CD4-positive, alpha-beta memory T cell (primary cell): ENCODE measurements around the gene CNOT1. TPM values are rescaled to one million over a fixed set of nuclear protein-coding genes. Genes with fewer than 3 reads are reported as not detected.

Experiments used
- CTCF ChIA-PET: fragments of 350-600 bp; sonication (Branson Sonifier 250); formaldehyde crosslinking; loops from one replicate; lab custom pipeline; 2021; ENCODE audit warnings: inconsistent platforms; ENCODE audit not compliant: partially characterized antibody; lab: Charles Lee
- POLR2A ChIA-PET: fragments of 350-600 bp; sonication (Branson Sonifier 250); formaldehyde crosslinking; loops from one replicate; lab custom pipeline; 2021; ENCODE audit not compliant: partially characterized antibody; lab: Charles Lee
- DNase-seq, 5 donors: peaks; one replicate each; pipeline versions ENCODE4 v3.0.0 to v3.0.0-alpha.2; 2020 to 2022; ENCODE audit warnings: mixed read lengths in 1 of 5
- H3K27ac ChIP-seq: one replicate; pipeline ENCODE4 v1.7.0; 2013; ENCODE audit warnings: low read depth, low read length
- H3K27me3 ChIP-seq: 2 replicates; pipeline ENCODE4 v1.7.0; 2013; ENCODE audit warnings: mild to moderate bottlenecking, low read length, moderate library complexity; ENCODE audit not compliant: insufficient read depth
- H3K36me3 ChIP-seq: 2 replicates; pipeline ENCODE4 v1.7.0; 2013; ENCODE audit warnings: mild to moderate bottlenecking, low read length, moderate library complexity; ENCODE audit not compliant: insufficient read depth
- H3K4me1 ChIP-seq: 2 replicates; pipeline ENCODE4 v1.7.0; 2013; ENCODE audit warnings: mild to moderate bottlenecking, low read length, moderate library complexity; ENCODE audit not compliant: insufficient read depth
- H3K4me3 ChIP-seq, 2 donors: one replicate each; pipeline ENCODE4 v1.7.0; 2013; ENCODE audit warnings: low read length in 2 of 2, mild to moderate bottlenecking in 1 of 2
- H3K9me3 ChIP-seq, 2 donors: one replicate each; pipeline ENCODE4 v1.7.0; 2013; ENCODE audit warnings: low read length in 2 of 2, control low read depth in 1 of 2; ENCODE audit not compliant: control insufficient read depth in 1 of 2
- H3K27ac Mint-ChIP-seq, 7 donors: one replicate each; pipeline ENCODE4 v1.8.0; 2020 to 2021; ENCODE audit warnings: mixed read lengths in 7 of 7, mild to moderate bottlenecking in 6 of 7, inconsistent platforms in 3 of 7, moderate library complexity in 3 of 7
- H3K27me3 Mint-ChIP-seq, 2 donors: one replicate each; pipeline ENCODE4 v1.8.0; 2020 to 2021; ENCODE audit warnings: mixed read lengths in 2 of 2
- H3K36me3 Mint-ChIP-seq, 2 donors: one replicate each; pipeline ENCODE4 v1.8.0; 2020 to 2021; ENCODE audit warnings: mixed read lengths in 2 of 2, inconsistent platforms in 1 of 2, mild to moderate bottlenecking in 1 of 2
- H3K4me1 Mint-ChIP-seq, 4 donors: one replicate each; pipeline ENCODE4 v1.8.0; 2020 to 2021; ENCODE audit warnings: mixed read lengths in 4 of 4, mild to moderate bottlenecking in 1 of 4
- H3K4me3 Mint-ChIP-seq, 8 donors: one replicate each; pipeline ENCODE4 v1.8.0; 2020 to 2021; ENCODE audit warnings: mixed read lengths in 8 of 8, mild to moderate bottlenecking in 7 of 8, moderate library complexity in 6 of 8, inconsistent platforms in 3 of 8
- H3K9me3 Mint-ChIP-seq, 8 donors: one replicate each; pipeline ENCODE4 v1.8.0; 2020 to 2021; ENCODE audit warnings: mixed read lengths in 8 of 8, mild to moderate bottlenecking in 5 of 8, inconsistent platforms in 3 of 8, moderate library complexity in 1 of 8
- intact Hi-C: fragments of 100-400 bp; cut with micrococcal nuclease; formaldehyde crosslinking; loops from one replicate; pipeline ENCODE4 v1.15.1; 2023
- polyA plus RNA-seq, 2 donors: library from polyadenylated mRNA; unstranded; fragments of 300-500 nt; fragmentation: Illumina TruSeq; gene quantifications; one replicate each; pipeline ENCODE4 v1.2.3, GENCODE V29; 2021
- total RNA-seq, 2 experiments: library from RNA; stranded (reverse); gene quantifications; one replicate each; pipeline ENCODE4 v1.2.3, GENCODE V29; 2021

The CNOT1 gene
- total and polyA plus RNA-seq, 4 experiments from 2014 or later: 74.9 to 262 (median 179) TPM

- intact Hi-C loops: no loop called here
- H3K27me3 Mint-ChIP-seq: no peaks in the 10 kb centered on the region
- Histone ChIP-seq H3K4me1 (no peaks in the 10 kb centered on the region), H3K36me3 (peaks cover 74% of the 10 kb centered on the region), H3K9me3 (no peaks in the 10 kb centered on the region), H3K27ac (no peak overlapping the region), H3K27me3 (no peaks in the 10 kb centered on the region), H3K4me3 (no peak overlapping the region)
- POLR2A ChIA-PET: interaction anchor here (0.7 kb wide), 1 partner anchor 49 kb away, joined by 3 read pairs; no protein-coding TSS in a partner anchor
- no peaks in the 10 kb centered on the region for H3K9me3 Mint-ChIP-seq
- H3K27ac Mint-ChIP-seq: no peak overlapping the region
- no peak overlapping the region for H3K4me3 Mint-ChIP-seq
- no peak for DNase-seq
- H3K4me1 Mint-ChIP-seq: peaks cover 0 to 4% (median 0%) of the 10 kb centered on the region in 4 donors
- peaks cover 57 to 83% of the 10 kb centered on the region in 2 donors for H3K36me3 Mint-ChIP-seq
- CTCF ChIA-PET: interaction anchor here (0.5 kb wide), 1 partner anchor 205 kb away, joined by 4 read pairs; no protein-coding TSS in a partner anchor
These were observed 99.4 kb downstream of the CNOT1 start for GRCh38 chr16:58530179-58530578.

- Mint-ChIP-seq H3K4me3 (no peak overlapping the region), H3K27me3 (no peaks in the 10 kb centered on the region), H3K36me3 (peaks cover 46 to 63% of the 10 kb centered on the region in 2 donors), H3K27ac (peak overlapping the region in 3 of 7 donors; percentile 16 to 53 (median 35)), H3K4me1 (peaks cover 9 to 26% (median 17%) of the 10 kb centered on the region in 4 donors), H3K9me3 (no peaks in the 10 kb centered on the region)
- H3K4me3 ChIP-seq: no peak overlapping the region
- intact Hi-C loops: no loop called here
- peaks cover 50% of the 10 kb centered on the region for H3K36me3 ChIP-seq
- H3K4me1 ChIP-seq: peaks cover 12% of the 10 kb centered on the region
- DNase-seq: no peak
- CTCF ChIA-PET: interaction anchor here (1.0 to 4.9 kb wide), 4 partner anchors 8 to 237 kb away, joined by 3 to 22 read pairs (median 6); no protein-coding TSS in a partner anchor
- POLR2A ChIA-PET: interaction anchor here (0.9 to 2.2 kb wide), 2 partner anchors 165 to 236 kb away, joined by 4 to 6 read pairs; partner anchors contain the start of gene SLC38A7
- no peak overlapping the region for H3K27ac ChIP-seq
- H3K27me3 ChIP-seq: no peaks in the 10 kb centered on the region
- H3K9me3 ChIP-seq: no peaks in the 10 kb centered on the region
These were observed 109.9 kb downstream of the CNOT1 start for GRCh38 chr16:58519707-58520106.

- Histone ChIP-seq H3K27me3 (no peaks in the 10 kb centered on the region), H3K4me1 (peaks cover 12% of the 10 kb centered on the region), H3K27ac (no peak overlapping the region), H3K9me3 (no peaks in the 10 kb centered on the region), H3K36me3 (peaks cover 43% of the 10 kb centered on the region), H3K4me3 (no peak overlapping the region)
- Mint-ChIP-seq H3K27ac (peak overlapping the region in 3 of 7 donors; percentile 6 to 52 (median 23)), H3K9me3 (no peaks in the 10 kb centered on the region), H3K4me3 (no peak overlapping the region), H3K27me3 (no peaks in the 10 kb centered on the region), H3K4me1 (peaks cover 10 to 28% (median 18%) of the 10 kb centered on the region in 4 donors), H3K36me3 (peaks cover 40 to 56% of the 10 kb centered on the region in 2 donors)
- CTCF ChIA-PET: interaction anchor here (1.0 to 4.9 kb wide), 4 partner anchors 8 to 237 kb away, joined by 3 to 22 read pairs (median 6); no protein-coding TSS in a partner anchor
- POLR2A ChIA-PET: interaction anchor here (0.9 to 2.2 kb wide), 3 partner anchors 27 to 237 kb away, joined by 3 to 6 read pairs (median 4); partner anchors contain the start of gene SLC38A7
- intact Hi-C loops: no loop called here
- DNase-seq: no peak
These were observed 110.7 kb downstream of the CNOT1 start for GRCh38 chr16:58518980-58519368.

- H3K36me3 Mint-ChIP-seq: peaks cover 39 to 52% of the 10 kb centered on the region in 2 donors
- no peak overlapping the region for H3K27ac ChIP-seq
- peaks cover 38% of the 10 kb centered on the region for H3K36me3 ChIP-seq
These were observed 111.3 kb downstream of the CNOT1 start for GRCh38 chr16:58518083-58518979.

GRCh38 chr16:58516768-58517107 is 112.9 kb downstream of the CNOT1 start:
- no peaks in the 10 kb centered on the region for H3K27me3 ChIP-seq
- H3K4me1 ChIP-seq: peaks cover 12% of the 10 kb centered on the region
- Mint-ChIP-seq H3K4me1 (peaks cover 10 to 32% (median 20%) of the 10 kb centered on the region in 4 donors), H3K9me3 (no peaks in the 10 kb centered on the region), H3K27ac (peak overlapping the region in 6 of 7 donors; percentile 10 to 74 (median 47)), H3K36me3 (peaks cover 28 to 40% of the 10 kb centered on the region in 2 donors), H3K4me3 (peak overlapping the region; percentile 53 to 84 (median 72)), H3K27me3 (no peaks in the 10 kb centered on the region)
- CTCF ChIA-PET: interaction anchor here (0.8 kb wide), 1 partner anchor 239 kb away, joined by 3 read pairs; no protein-coding TSS in a partner anchor
- H3K4me3 ChIP-seq: no peak overlapping the region
- peaks cover 27% of the 10 kb centered on the region for H3K36me3 ChIP-seq
- no peak overlapping the region for H3K27ac ChIP-seq
- no peaks in the 10 kb centered on the region for H3K9me3 ChIP-seq
- intact Hi-C loops: no loop called here
- DNase-seq: no peak
- POLR2A ChIA-PET: interaction anchor here (0.7 to 1.2 kb wide), 3 partner anchors 26 to 124 kb away, joined by 3 to 6 read pairs (median 3); partner anchors contain the start of gene CNOT1

More at GRCh38 chr16:58518083-58518979, 111.3 kb downstream of the CNOT1 start:
- H3K9me3 ChIP-seq: no peaks in the 10 kb centered on the region
- no peak for DNase-seq
- POLR2A ChIA-PET: interaction anchor here (1.0 to 2.2 kb wide), 3 partner anchors 22 to 238 kb away, joined by 3 to 6 read pairs (median 3); no protein-coding TSS in a partner anchor
- H3K27me3 ChIP-seq: no peaks in the 10 kb centered on the region
- H3K27me3 Mint-ChIP-seq: no peaks in the 10 kb centered on the region
- H3K9me3 Mint-ChIP-seq: no peaks in the 10 kb centered on the region
- peak overlapping the region in 4 of 7 donors; percentile 49 to 59 (median 52) for H3K27ac Mint-ChIP-seq
- peaks cover 10 to 28% (median 18%) of the 10 kb centered on the region in 4 donors for H3K4me1 Mint-ChIP-seq
- H3K4me3 ChIP-seq: no peak overlapping the region
- peaks cover 12% of the 10 kb centered on the region for H3K4me1 ChIP-seq
- H3K4me3 Mint-ChIP-seq: peak overlapping the region in 1 of 8 donors; percentile 3
- intact Hi-C loops: no loop called here
- CTCF ChIA-PET: interaction anchor here (1.0 to 4.9 kb wide), 4 partner anchors 10 to 238 kb away, joined by 3 to 22 read pairs (median 4); no protein-coding TSS in a partner anchor

GRCh38 chr16:58515871-58516767 is 113.5 kb downstream of the CNOT1 start:
- ChIA-PET CTCF (interaction anchor here (0.8 to 8.2 kb wide), 2 partner anchors 239 to 240 kb away, joined by 3 to 120 read pairs; no protein-coding TSS in a partner anchor), POLR2A (interaction anchor here (0.7 to 1.2 kb wide), 3 partner anchors 26 to 123 kb away, joined by 3 to 6 read pairs (median 3); partner anchors contain the start of gene CNOT1)
- no peaks in the 10 kb centered on the region for H3K27me3 ChIP-seq
- Mint-ChIP-seq H3K9me3 (no peaks in the 10 kb centered on the region), H3K36me3 (peaks cover 25 to 35% of the 10 kb centered on the region in 2 donors), H3K27me3 (no peaks in the 10 kb centered on the region), H3K27ac (peak overlapping the region in 5 of 7 donors; percentile 23 to 91 (median 87)), H3K4me1 (peaks cover 10 to 34% (median 20%) of the 10 kb centered on the region in 4 donors), H3K4me3 (peak overlapping the region; percentile 85 to 92 (median 90))
- peak overlapping the region; percentile 63 for H3K27ac ChIP-seq
- peak overlapping the region; percentile 42 to 89 for H3K4me3 ChIP-seq
- peaks cover 23% of the 10 kb centered on the region for H3K36me3 ChIP-seq
- no peaks in the 10 kb centered on the region for H3K9me3 ChIP-seq
- peaks cover 12% of the 10 kb centered on the region for H3K4me1 ChIP-seq
- intact Hi-C loops: loop anchor here (1.0 kb wide), 1 partner anchor 114 kb away; no protein-coding TSS in a partner anchor
- DNase-seq: peak; percentile 43 to 62 (median 54)
